Stimulated activated CD4-positive, alpha-beta T cell treated with anti-CD3 and anti-CD28 coated beads, Interleukin-1b, Interleukin-23, amount 100 ng/mL, for 48 hours (primary cell): ENCODE results near the gene ACOXL.

Experiments
- DNase-seq: peaks from one replicate; pipeline ENCODE4 v3.0.0-alpha.2; 2020

The ACOXL gene

DNA sequence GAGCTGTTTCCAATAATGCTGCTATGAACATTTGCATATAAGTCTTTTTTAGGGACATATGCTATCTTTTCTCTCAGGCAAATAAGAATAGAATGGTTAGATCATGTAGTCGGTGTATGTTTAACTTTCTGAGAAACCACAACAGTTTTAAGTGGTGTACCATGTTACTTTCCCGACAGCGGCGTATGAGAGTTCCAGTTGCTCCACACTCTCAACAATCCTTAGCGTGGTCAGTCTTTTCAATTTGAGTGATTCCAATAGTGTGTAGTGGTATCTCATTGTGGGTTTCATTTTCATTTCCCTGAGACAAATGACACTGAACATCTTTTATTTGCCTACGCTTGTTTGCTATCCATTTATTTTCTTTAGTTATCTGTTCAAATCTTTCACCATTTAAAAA, 149.5 kb downstream of the ACOXL start:
- DNase-seq, result no peak

DNA sequence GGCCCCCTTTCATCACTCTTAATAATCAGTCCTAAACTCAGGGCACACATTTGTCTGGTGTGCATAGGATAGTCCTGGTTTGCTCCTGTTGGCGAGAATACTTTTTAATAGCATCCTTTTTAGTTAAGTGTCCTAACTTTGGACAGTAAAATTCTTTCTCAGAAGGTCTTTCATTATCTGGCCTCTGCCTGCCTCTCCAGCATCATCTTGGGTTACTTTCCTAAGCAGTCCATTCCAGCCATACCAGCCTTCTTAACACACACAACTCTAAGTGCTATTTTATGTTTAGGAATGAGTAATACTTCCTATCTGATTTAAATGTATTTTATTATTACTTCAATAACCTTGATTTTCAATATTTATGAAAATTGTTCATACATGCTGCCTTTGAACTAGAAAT, 151.0 kb downstream of the ACOXL start:
- DNase-seq, result no peak

DNA sequence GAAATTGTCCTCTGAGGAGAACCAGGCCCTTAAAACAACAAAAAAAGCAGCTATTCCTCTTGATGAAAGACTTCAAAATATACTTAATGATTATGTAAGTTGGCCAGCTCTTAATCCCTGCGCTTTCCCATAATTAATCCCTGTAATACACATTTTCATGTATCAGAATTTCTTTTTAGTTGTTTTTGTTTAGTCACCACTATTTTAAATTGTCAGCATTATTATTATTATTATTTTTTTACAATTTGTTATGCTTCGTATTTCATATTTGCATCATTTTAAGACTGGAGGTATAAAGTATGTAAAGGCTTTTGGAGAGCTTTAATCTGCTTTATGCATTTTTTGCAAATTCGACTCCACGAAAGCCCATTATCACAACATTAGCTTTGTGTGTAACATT, 152.9 kb downstream of the ACOXL start:
- DNase-seq, result no peak

DNA sequence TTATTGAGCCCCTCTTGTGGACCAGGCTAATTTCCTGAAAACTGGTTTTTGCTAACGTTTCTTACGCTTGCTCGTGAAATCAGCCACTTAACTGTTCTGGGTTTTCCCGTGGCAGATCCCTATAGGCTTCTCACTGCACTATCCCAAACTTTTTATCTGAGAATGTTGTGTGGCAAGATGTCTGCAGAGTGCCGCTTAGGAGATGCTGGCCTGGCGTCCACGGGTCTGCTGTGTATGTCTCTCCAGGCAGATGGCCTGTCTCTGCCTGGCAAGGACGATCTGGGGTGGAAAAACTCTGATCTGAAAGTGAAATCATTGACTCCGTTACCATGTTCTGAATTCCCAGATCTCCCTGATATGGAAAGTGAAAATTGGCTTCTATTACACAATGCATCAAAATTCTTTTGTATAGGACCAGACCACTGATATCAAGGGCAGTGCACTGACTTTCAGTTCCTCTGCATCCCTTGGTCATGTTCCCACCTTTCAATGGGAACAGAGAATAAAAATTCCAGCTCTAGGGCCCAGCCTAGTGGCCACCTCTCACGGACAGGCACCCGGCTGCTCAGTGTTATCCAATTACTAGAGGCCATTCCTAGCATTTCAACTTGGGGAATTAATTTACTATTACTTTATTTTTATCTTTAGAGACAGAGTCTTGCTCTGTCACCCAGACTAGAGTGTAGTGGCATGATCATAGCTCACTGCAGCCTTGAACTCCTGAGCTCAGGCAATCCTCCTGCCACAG, 154.6 kb downstream of the ACOXL start:
- no peak for DNase-seq

DNA sequence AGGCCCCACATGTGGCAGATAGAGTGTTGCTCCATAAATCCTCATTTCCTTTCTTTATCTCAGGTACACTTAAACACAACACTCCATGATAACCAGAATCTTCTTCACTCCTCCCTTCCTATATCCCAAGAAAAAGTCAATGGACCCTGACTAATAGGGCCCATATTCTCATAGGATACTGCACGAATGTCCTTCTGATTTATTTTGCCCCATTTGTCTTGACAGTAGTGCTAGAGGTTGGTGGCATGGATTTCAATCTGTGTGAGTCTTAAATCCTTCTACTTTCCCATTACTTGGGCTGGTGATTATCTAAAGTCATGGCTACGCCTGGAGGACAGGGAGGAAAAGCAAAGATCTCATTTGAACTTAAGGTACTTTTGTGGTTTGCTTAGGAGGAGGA, 156.0 kb downstream of the ACOXL start:
- DNase-seq, result no peak

DNA sequence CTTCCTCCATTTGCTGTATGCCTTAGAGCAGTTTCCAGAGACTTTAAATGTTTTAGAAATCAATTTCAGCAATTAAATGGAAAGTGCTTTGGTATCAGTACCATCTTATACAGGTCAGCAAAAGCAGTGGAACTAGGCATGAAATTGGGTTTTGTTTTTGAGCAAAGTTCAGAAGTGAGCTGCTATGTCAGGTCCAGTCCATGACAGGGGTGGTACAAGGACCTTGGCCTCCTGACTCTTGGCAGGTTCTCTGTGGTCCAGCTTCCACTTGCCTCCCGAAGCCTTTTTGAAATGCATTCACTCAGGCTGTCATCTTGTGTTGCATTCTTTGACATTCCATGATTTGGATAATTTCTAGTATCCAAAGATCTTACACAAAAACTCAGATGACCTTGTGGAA, 159.3 kb downstream of the ACOXL start:
- DNase-seq, result no peak

DNA sequence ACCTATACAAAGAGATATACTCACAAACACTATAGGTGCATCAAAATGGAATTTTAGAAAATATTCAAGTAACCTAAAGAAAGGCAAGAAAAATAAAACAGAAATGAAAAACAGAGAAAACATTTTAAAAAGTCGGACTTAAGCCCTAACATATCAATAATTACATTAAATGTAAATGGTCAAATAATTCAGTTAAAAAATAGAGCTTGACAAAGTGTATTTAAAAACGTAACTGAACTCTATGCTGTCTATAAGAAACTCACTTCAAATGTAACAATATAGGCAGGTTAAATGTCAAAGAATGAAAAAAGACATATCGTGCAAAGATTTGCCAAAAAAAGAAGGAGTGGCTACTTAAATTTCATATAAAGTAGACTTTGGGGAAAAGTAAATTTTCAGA, 163.9 kb downstream of the ACOXL start:
- DNase-seq, result no peak

DNA sequence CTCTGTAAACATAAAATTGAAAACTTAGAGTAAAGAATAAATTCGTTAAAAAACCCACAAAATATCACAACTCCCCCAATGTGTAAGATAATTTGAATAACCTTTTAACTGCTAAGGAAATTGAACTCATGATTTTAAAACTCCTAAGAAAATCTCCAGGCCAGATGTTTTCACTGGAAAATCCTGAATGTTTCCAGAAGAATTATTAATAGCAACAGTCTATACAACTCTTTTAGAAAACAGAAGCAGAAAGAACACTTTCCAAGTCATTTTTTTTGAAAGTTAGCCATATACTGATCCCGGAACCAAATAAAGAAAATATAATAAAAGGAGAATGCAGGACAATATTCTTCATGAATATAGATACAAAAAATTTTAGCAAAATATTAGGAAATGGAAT, 165.6 kb downstream of the ACOXL start:
- DNase-seq, result no peak

DNA sequence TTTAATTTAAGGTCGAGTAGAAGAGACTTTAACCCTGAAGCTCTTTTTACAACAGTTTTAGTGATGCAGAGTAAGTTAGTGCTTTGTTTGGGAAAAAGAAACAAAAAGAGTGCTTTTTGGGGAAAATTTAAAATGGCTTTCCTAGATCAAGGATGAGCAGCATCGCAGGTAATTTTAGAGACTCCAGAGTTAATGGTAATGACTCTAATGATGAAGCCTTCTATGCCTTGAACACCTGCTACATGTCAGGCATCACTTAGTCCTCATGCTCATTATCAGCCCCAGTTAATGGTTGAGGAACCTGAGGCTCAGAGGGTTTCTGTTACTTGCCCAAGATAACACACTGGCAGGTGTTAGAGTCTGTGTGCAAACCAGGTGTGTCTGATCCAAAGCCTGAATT, 167.8 kb downstream of the ACOXL start:
- no peak for DNase-seq

DNA sequence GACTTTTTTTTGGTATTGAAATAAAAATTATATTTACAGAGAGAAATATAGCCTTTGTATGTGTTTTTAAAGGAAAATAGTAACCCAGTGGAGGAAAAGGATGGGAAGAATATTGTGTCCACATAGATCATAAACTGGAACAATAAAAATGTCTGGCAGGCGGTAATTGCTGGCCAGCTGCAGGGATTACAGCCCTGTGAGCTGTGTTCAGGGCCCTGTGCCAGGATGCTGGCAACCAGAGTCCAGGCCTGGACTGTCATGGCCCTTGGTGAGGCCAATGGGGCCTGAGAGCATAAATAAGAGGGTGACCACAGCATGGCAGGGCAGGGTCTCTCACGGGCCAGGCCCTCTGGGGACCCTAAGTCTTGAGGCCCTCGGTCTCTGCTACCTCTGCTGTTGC, 171.2 kb downstream of the ACOXL start:
- DNase-seq, result no peak

DNA sequence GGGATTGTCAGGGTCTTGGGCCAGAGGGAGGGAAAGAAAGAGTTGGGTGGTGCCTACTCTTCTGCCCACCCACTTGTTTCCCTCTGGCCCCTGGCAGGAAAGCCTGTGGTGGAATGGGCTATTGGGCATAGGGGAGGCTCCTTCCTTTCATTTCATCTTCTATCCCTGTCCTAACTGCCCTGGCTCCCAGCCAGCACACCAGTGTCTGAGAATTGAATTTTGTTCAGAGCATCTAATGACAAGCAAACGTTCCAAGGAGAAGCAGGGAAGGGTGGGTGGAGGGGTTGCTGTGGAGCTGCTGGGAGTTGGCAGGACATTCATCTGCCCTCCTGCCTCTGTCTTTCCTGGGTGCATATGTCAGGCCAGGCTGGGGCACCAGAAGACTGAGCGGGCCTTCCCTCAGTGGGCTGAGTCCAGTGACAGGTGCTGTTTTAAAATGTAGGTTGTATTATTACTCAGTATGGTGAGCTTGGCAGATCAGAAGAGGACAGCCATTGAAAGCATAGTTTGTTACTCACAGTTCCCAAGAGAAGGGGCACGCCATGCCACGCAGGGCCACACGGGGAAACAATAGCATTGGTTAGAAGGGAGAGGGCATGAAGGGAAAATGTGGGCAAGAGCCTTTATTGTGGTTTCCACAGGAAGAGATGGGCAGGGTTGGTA, 171.9 kb downstream of the ACOXL start:
- DNase-seq, result no peak

DNA sequence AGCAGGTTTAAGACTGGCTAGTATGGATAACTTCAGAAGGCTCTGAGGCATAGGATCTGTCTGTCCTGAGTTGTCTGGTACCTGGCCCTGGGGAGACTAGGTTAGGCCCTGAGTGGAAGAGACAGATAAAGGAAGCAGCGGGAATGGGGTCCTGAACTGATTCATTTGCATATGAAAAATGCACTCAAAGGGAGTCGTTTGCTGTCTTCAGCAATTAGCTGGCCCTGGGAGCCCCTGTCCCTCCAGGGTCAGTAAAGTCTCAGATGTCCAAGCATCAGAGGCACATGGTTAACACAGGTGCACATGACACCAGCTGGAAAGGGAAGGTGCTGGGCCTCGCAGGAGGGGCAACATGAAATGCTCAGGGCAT, 172.4 kb downstream of the ACOXL start:
- no peak for DNase-seq

DNA sequence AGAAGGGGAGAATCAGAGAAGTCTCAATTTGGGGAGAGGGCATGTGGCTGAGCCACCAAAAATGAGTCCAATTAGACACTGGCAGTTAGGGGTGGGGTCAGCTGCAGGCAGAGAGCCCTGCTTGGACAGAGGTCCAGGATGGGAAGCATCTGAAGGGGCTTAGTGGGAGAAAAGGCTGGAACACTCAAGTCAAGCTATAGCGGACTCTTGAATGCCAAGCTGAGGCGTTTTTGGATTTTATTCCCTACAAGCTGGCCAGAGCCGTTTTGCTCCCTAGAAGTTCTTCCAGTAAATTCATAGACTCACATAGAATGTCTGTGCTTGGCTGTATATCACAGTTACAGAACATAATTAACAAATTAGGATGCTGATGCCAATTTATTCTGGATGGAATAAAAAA, 172.8 kb downstream of the ACOXL start:
- no peak for DNase-seq

DNA sequence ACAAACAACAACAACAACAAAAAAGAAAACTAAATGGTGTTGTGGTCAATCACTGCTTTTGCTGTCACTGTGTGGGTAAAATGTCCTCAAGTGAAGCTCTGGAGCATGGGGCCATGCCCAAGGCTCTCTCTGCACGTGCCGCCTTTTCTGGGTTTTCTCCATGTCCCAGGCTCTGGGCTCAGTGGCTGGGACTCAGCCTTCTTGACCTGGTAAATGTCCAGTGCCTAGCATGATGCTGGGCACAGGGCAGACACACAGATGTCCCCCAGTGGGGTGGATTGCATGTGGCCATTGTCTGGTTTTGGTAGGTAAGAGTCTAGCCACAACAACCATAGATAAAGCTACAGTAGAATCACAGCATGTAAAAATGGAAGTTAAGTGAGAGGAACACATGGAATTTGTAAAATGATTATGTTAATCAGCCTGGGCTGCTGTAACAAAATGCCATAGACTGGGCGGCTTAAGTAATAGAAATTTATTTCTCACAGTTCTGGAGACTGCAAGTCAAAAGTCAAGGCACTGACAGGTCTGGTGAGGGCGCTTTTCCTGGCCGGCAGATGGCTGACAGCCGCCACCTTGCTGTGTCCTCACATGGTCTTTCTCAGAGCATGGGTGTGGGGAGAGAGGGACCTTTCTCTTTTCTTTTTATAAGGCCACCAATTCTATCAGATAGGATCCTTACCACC, 174.4 kb downstream of the ACOXL start:
- DNase-seq, result no peak

DNA sequence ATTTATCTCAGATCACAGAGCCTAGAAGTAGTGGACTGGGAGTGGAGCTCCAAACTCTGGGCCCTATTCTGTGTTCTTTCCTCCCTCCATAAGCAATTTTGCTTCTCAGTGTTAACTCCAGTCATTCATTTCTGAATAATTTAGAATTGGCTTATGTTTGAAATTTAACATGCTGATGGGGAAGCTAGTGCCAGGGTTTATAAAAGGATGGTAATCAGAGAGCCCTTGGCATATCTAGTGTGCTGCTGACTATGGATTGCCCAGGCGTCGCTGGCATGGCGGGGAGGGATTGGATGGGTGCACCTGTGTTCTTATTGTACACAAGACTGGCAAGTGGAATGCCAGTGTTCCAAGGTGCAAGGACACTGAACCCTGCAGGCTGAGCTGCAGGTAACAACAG, 177.1 kb downstream of the ACOXL start:
- no peak for DNase-seq

DNA sequence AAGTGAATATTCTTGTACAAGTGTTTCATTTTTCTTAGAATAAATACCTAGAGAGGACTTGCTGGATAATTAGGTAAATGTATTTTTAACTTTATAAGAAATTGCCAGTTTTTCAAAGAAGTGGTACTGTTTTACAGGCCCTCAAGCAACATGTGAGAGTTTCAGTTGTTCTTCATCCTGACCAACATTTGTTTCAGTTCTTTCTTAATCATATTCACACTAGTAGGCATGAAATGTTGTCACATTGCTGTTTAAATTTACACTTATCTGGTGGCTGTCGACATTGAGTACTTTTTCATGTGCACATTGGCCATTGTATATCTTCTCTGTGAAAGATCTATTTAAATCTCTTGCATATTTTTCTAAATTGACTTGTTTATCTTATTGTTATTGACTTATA, 178.1 kb downstream of the ACOXL start:
- DNase-seq, result no peak

DNA sequence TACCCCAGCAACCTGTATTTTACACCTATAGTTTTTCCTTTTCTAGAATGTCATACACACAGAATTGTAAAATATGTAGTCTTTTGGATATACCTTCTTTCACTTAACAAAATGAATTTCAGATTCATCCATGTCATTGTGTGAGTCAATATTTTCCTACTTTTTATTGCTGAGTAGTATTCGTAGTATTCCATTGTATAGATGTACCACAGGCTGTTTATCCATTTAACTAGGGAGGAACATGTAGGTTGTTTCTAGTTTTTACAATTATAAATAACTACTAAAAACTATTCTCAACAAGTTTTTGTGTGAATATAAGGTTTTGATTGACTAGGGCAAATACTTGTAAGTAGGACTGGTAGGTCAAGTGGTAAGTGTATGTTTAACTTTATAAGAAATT, 187.4 kb downstream of the ACOXL start:
- no peak for DNase-seq

DNA sequence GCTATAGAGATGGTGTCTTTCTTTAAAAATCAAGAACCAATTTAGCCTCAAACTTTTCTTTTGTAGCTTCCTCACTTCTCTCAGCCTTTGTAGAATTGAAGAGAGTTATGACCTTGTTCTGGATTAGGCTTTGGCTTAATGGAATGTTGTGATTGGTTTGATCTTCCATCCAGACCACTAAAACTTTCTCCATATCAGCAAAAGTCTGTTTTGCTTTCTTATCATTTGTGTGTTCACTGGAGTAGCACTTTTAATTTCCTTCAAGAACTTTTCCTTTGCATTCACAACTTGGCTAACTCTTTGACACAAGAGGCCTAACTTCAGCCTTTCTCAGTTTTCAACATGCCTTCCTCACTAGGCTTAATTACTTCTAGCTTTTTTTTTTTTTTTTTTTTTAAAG, 193.1 kb downstream of the ACOXL start:
- no peak for DNase-seq

DNA sequence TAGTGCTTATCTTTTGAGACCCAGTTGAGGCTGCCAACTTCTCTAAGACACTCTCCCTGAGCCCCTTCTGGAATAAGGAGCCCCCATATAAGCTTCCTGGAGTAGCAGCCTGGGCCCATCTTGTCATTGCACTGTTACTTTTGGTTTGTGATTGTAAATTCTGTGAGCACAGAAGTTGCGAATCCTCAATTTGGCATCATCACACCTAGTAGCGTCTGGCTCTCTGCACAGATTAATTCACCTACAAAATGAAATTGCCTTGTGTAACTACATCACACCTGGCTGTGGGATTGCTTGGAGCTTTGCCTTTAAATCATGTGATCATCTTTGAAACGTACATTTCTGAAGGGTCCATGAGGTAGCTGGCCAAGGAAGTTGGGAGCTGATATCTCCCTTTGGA, 195.2 kb downstream of the ACOXL start:
- DNase-seq, result no peak

DNA sequence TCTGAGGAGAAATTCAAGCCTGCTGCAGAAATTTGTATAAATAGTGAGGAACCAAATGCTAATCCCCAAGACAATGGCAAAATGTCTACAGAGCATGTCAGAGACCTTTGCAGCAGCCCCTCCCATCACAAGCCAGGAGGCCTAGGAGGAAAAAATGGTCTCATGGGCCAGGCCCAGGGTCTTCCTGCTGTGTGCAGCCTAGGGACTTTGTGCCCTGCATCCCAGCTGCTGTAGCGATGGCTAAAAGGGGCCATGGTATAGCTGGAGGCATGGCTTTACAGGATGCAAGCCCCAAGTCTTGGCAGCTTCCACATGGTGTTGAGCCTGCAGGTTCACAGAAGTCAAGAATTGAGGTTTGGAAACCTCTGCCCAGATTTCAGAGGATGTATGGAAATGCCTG, 197.2 kb downstream of the ACOXL start:
- no peak for DNase-seq

DNA sequence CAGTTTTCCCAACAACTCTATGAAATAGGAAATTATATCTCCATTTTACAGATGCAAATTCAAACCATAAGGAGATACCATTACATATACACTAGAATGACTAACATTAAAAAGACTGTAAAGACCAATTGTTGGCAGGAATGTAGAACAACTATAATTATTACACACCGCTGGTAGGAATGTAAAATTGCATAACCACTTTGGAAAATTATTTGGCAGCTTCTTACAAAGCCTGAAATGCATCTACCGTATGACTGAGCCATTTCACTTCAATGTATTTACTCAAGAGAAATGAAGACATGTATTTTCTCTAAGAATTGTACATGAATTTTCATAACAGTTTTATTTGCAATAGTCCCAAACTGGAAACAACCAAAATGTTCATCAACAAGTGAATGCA, 199.3 kb downstream of the ACOXL start:
- no peak for DNase-seq

DNA sequence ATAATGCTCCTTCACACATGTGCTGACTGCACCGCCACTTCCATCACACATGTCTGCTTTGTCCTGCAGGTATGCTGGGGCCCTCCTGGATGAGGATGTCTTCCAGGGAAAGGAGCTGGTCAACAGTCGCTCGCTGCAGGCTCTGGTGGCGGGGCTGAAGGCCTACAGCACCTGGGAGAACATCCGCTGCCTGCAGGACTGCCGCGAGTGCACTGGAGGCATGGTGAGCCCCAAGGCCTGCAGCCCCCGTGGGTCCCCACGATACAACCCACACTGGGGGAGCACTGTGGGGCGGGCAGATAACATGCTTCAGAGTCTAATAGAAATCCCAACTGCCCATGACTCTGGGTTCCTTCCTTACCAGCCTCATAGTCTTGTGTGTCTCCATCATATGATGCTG, 201.0 kb downstream of the ACOXL start:
- DNase-seq, result no peak

DNA sequence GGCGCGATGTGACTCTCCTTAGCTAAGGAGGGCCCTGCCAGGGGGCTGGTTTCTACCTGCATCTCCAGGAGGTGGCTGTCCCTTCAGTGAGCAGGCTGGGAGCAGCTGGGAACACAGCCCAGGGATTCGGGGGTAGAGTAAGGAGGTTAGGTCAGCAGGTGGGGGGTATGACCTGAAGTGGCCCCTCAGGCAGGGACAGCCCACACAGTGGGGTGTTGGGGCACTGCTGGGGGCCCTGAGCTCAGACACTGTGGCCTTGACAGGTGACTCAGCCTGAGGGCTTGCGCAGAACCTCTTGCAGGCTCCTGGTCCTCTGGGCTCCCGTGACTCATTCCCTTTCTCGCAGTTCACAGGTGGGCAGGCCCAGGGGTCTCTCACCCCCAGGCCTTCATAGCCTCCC, 202.6 kb downstream of the ACOXL start:
- no peak for DNase-seq

DNA sequence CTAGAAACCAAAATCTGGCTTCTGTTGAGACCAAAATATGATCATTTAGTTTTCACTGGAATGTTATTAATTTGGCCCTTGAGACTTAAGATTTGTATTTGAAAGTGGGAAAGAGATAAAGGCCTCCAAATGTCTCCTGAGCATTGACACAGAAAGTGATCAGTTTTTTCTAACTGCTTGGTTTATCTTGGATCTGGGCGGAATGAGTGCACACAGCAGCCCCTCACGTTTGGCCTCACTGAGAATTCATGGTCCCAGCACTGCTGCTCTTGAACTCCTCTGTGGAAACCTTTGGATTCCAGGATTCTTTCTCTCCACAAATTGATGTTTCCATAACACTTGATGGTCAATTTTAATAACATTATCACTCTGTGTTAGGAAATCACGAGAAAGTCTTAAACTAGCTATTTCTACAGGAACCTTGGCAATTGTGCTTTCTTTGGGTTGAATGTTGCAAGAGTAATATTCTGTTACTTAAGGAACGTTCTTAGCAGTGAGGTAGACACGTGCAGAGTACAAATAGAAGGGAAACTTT, 208.1 kb downstream of the ACOXL start:
- DNase-seq, result no peak
